ENCODE results near the gene NKX2-4. TPM values are rescaled to one million over a fixed set of nuclear protein-coding genes. Genes with fewer than 3 reads are reported as not detected.

The NKX2-4 gene
- polyA plus RNA-seq, 3 donors: not detected

DNA sequence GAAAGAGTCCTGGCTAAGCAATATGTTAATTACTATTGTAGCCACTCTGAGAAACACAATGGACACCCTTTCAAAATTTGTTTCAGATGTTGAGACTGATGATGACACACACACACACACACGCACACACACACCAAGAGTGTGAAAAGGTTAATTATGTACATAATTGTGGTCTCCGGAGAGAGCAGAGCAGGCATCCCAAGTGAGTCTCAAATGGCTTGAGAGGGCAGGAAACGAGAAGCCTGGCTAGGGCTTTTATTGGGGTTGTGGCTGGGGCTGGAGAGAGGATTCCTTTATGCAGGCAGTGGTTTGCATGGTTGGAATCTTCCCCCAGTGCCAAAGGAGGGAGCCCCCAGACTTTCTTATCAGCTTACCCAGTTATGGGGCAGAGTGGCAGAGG is 38.2 kb upstream of the NKX2-4 start:
- intact Hi-C loops (cut with micrococcal nuclease): no loop called here
- H3K4me1 ChIP-seq (ENCODE audit: control insufficient read depth in 1 of 2, insufficient read depth in 2 of 2, low read length in 2 of 2): no peaks in the 10 kb centered on the region
- Mint-ChIP-seq H3K27ac (no peak overlapping the region), H3K27me3 (ENCODE audit: low read depth in 3 of 3) (peaks cover 15 to 21% (median 17%) of the 10 kb centered on the region in 3 donors), H3K36me3 (no peaks in the 10 kb centered on the region), H3K4me3 (no peak overlapping the region), H3K4me1 (no peaks in the 10 kb centered on the region), H3K9me3 (no peaks in the 10 kb centered on the region)
- peaks cover 2 to 10% of the 10 kb centered on the region in 2 donors for H3K27me3 ChIP-seq (ENCODE audit: control insufficient read depth in 2 of 2, insufficient read depth in 2 of 2, low read length in 2 of 2)
- H3K9ac ChIP-seq (ENCODE audit: insufficient read depth, low read length, poor library complexity, severe bottlenecking): no peak overlapping the region
- H3K4me2 ChIP-seq (replicated peaks; ENCODE audit: extremely low read depth, low read length, poor library complexity, severe bottlenecking): no peak overlapping the region
- H3K36me3 ChIP-seq (replicated peaks in 1 of 2; ENCODE audit: control insufficient read depth in 1 of 2, insufficient read depth in 2 of 2, low read length in 2 of 2): no peaks in the 10 kb centered on the region
- H3K9me3 ChIP-seq (replicated peaks in 1 of 2; ENCODE audit: control insufficient read depth in 1 of 2, insufficient read depth in 1 of 2, low read length in 2 of 2): no peaks in the 10 kb centered on the region
- no peak overlapping the region for H3K27ac ChIP-seq (ENCODE audit: low read depth in 1 of 2, low read length in 2 of 2)
- H3K4me3 ChIP-seq (replicated peaks in 1 of 3; ENCODE audit: low read depth in 2 of 3, low read length in 3 of 3): no peak overlapping the region
- DNase-seq: no peak
- no peaks in the 10 kb centered on the region for H3K79me2 ChIP-seq (ENCODE audit: insufficient read depth, low read length)
- WGBS (ENCODE audit: insufficient coverage): 0% methylated on average over 1 of the region's 3 CpGs
- no peaks in the 10 kb centered on the region for H4K20me1 ChIP-seq (ENCODE audit: insufficient read depth, low read length)
- TF ChIP-seq, protein P1, sequence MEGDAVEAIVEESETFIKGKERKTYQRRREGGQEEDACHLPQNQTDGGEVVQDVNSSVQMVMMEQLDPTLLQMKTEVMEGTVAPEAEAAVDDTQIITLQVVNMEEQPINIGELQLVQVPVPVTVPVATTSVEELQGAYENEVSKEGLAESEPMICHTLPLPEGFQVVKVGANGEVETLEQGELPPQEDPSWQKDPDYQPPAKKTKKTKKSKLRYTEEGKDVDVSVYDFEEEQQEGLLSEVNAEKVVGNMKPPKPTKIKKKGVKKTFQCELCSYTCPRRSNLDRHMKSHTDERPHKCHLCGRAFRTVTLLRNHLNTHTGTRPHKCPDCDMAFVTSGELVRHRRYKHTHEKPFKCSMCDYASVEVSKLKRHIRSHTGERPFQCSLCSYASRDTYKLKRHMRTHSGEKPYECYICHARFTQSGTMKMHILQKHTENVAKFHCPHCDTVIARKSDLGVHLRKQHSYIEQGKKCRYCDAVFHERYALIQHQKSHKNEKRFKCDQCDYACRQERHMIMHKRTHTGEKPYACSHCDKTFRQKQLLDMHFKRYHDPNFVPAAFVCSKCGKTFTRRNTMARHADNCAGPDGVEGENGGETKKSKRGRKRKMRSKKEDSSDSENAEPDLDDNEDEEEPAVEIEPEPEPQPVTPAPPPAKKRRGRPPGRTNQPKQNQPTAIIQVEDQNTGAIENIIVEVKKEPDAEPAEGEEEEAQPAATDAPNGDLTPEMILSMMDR (IDR thresholded peaks at IDR 0.05): no peak
- H2AFZ ChIP-seq (ENCODE audit: insufficient read depth, low read depth, low read length, poor library complexity, severe bottlenecking): no peak overlapping the region

DNA sequence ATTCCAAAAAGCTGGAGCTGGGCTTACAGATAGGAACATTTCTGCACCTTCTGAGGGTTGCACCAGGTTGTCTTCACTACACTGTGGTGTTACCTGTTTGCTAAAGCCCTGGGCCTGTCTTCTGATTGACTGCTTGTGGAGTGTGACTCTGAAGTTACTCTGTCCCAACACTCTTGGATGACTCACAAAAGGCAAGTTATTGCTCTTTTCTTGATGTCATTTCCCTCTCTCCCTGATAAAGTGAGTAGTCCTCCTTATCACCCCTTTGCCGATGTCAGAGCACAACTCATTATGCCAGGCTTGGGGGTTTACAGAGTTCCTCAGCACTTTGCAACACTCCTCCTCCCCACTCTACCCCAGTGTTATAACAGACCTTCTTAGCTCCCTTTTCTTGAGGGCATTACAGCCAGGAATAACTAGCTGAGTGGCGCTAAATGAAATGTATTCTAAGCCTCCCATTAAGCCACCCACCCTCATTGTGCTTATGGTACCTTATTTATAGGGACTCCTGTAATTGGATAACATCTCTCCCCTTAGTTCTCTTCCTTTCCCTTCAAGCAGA is 36.1 kb upstream of the NKX2-4 start:
- H2AFZ ChIP-seq (ENCODE audit: insufficient read depth, low read depth, low read length, poor library complexity, severe bottlenecking): no peak overlapping the region
- H3K27me3 Mint-ChIP-seq (ENCODE audit: low read depth in 3 of 3): peaks cover 9 to 22% (median 16%) of the 10 kb centered on the region in 3 donors
- H3K27ac Mint-ChIP-seq: no peak overlapping the region

More for the DNA sequence above, 36.1 kb upstream of the NKX2-4 start:
- Histone ChIP-seq H3K27me3 (ENCODE audit: control insufficient read depth in 2 of 2, insufficient read depth in 2 of 2, low read length in 2 of 2) (peaks cover 2 to 12% of the 10 kb centered on the region in 2 donors), H3K79me2 (ENCODE audit: insufficient read depth, low read length) (no peaks in the 10 kb centered on the region), H3K9me3 (replicated peaks in 1 of 2; ENCODE audit: control insufficient read depth in 1 of 2, insufficient read depth in 1 of 2, low read length in 2 of 2) (no peaks in the 10 kb centered on the region), H3K4me3 (replicated peaks in 1 of 3; ENCODE audit: low read depth in 2 of 3, low read length in 3 of 3) (no peak overlapping the region), H3K9ac (ENCODE audit: insufficient read depth, low read length, poor library complexity, severe bottlenecking) (no peak overlapping the region), H3K27ac (ENCODE audit: low read depth in 1 of 2, low read length in 2 of 2) (no peak overlapping the region), H3K4me2 (replicated peaks; ENCODE audit: extremely low read depth, low read length, poor library complexity, severe bottlenecking) (no peak overlapping the region), H3K4me1 (ENCODE audit: control insufficient read depth in 1 of 2, insufficient read depth in 2 of 2, low read length in 2 of 2) (no peaks in the 10 kb centered on the region), H3K36me3 (replicated peaks in 1 of 2; ENCODE audit: control insufficient read depth in 1 of 2, insufficient read depth in 2 of 2, low read length in 2 of 2) (no peaks in the 10 kb centered on the region), H4K20me1 (ENCODE audit: insufficient read depth, low read length) (no peaks in the 10 kb centered on the region)
- H3K36me3 Mint-ChIP-seq: no peaks in the 10 kb centered on the region
- H3K4me1 Mint-ChIP-seq: no peaks in the 10 kb centered on the region
- TF ChIP-seq, protein P1 (IDR thresholded peaks at IDR 0.05): no peak
- 60% methylated on average over 1 of the region's 2 CpGs for WGBS (ENCODE audit: insufficient coverage)
- no peak overlapping the region for H3K4me3 Mint-ChIP-seq
- DNase-seq: no peak
- H3K9me3 Mint-ChIP-seq: peaks cover 0 to 3% (median 0%) of the 10 kb centered on the region in 7 donors
- intact Hi-C loops (cut with micrococcal nuclease): no loop called here

Measured in CD14-positive monocyte (primary cell).